ENCODE results near the gene SLC7A4.

The SLC7A4 gene

GRCh38 chr22:21003782-21004181, 28.6 kb downstream of the SLC7A4 start:
- no peak overlapping the region for H3K4me3 ChIP-seq (ENCODE audit: low read length)
- TF ChIP-seq EZH2 (optimal IDR thresholded peaks at IDR 0.05; ENCODE audit: low read depth, low read length): no peak
- TF ChIP-seq EZH2phosphoT487 (IDR thresholded peaks at IDR 0.05; ENCODE audit: low read length): no peak
- TF ChIP-seq CTCF (IDR thresholded peaks at IDR 0.05; ENCODE audit: low read length): no peak
- no peaks in the 10 kb centered on the region for H3K9me2 ChIP-seq (replicated peaks; ENCODE audit: insufficient read depth, low read length)
- no peak overlapping the region for H3K4me2 ChIP-seq (ENCODE audit: low read depth, low read length)
- H4K20me1 ChIP-seq (ENCODE audit: insufficient read depth, low read length): no peaks in the 10 kb centered on the region
- H3F3A ChIP-seq (ENCODE audit: insufficient read depth, low read length): peaks cover 16% of the 10 kb centered on the region
- H3K4me1 ChIP-seq (ENCODE audit: low read length): peaks cover 9% of the 10 kb centered on the region; the same call in 1 of the 2 replicates
- no peaks in the 10 kb centered on the region for H3K9me3 ChIP-seq (replicated peaks; ENCODE audit: insufficient read depth, low read length)
- peaks cover 21% of the 10 kb centered on the region for H3K79me2 ChIP-seq (ENCODE audit: low read length)
- DNase-seq: no peak
- H3K27me3 ChIP-seq (replicated peaks; ENCODE audit: insufficient read depth, low read length): peaks cover 22% of the 10 kb centered on the region
- no peak overlapping the region for H3K9ac ChIP-seq (ENCODE audit: low read length)
- no peak overlapping the region for H2AFZ ChIP-seq (ENCODE audit: low read length)
- no peak overlapping the region for H3K27ac ChIP-seq (ENCODE audit: low read length)
- no peaks in the 10 kb centered on the region for H3K36me3 ChIP-seq (replicated peaks; ENCODE audit: insufficient read depth, low read length)

DNA sequence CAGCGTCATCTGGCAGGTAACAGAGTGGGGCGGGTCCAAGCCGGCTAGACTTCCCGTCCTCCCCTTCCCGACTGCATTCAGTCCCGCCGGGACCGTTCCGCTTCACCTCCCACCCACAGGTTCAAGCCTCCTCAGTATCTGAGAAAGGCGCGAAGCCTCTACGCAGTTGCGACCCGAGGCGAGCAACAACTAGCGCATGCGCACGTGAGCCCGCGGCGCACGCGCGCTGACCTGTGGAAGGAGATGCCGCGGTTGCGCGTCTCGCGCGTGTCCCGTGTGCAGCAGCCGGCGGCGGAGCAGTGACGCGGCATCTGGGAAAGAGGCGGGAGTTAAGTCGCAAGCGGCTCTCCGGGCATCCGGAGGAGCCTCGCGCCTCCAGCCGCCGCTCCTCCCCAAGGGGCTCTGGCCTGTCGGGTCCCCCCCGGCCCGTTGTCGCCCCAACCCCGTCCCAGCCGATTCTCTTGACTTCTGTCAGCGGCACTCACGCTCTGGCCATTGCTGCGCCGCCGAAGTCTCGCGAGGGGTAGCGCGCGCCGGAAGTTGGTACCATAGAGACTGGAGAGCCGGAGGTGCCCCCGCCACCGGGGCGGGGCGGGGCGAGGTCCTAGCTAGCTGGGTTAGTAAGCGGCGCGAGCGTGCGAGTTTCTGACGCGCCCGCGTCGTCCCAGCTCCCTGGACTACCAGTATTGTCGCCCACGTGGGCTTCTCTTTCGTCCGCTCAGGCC, 30.6 kb downstream of the SLC7A4 start, which contains the start of gene THAP7:
TSS of gene THAP7 (minus strand) at position 518 of the 725 bp plus-strand sequence. CDS start at position 311, 207 bp downstream.
- peak within 1 kb of the TSS; percentile 95 for H3K9ac ChIP-seq (ENCODE audit: low read length)
- H3K9me3 ChIP-seq (replicated peaks; ENCODE audit: insufficient read depth, low read length): no peaks in the 10 kb centered on the region
- no peaks in the 10 kb centered on the region for H3K9me2 ChIP-seq (replicated peaks; ENCODE audit: insufficient read depth, low read length)
- DNase-seq: peak; percentile 97
- H3K27ac ChIP-seq (ENCODE audit: low read length): peak within 1 kb of the TSS; percentile 97
- peaks cover 16% of the 10 kb centered on the region for H3F3A ChIP-seq (ENCODE audit: insufficient read depth, low read length)
- H4K20me1 ChIP-seq (ENCODE audit: insufficient read depth, low read length): no peaks in the 10 kb centered on the region
- peak within 1 kb of the TSS; percentile 100 for H3K4me2 ChIP-seq (ENCODE audit: low read depth, low read length)
- H3K27me3 ChIP-seq (replicated peaks; ENCODE audit: insufficient read depth, low read length): peaks cover 4% of the 10 kb centered on the region
- H2AFZ ChIP-seq (ENCODE audit: low read length): peak within 1 kb of the TSS; percentile 84
- peak within 1 kb of the TSS; percentile 91 for H3K4me3 ChIP-seq (ENCODE audit: low read length)
- peaks cover 9% of the 10 kb centered on the region; the same call in 1 of the 2 replicates for H3K4me1 ChIP-seq (ENCODE audit: low read length)
- peaks cover 21% of the 10 kb centered on the region for H3K79me2 ChIP-seq (ENCODE audit: low read length)
- no peaks in the 10 kb centered on the region for H3K36me3 ChIP-seq (replicated peaks; ENCODE audit: insufficient read depth, low read length)
- no peak for TF ChIP-seq EZH2phosphoT487 (IDR thresholded peaks at IDR 0.05; ENCODE audit: low read length)
- TF ChIP-seq CTCF (IDR thresholded peaks at IDR 0.05; ENCODE audit: low read length): no peak
- TF ChIP-seq EZH2 (optimal IDR thresholded peaks at IDR 0.05; ENCODE audit: low read depth, low read length): no peak

DNA sequence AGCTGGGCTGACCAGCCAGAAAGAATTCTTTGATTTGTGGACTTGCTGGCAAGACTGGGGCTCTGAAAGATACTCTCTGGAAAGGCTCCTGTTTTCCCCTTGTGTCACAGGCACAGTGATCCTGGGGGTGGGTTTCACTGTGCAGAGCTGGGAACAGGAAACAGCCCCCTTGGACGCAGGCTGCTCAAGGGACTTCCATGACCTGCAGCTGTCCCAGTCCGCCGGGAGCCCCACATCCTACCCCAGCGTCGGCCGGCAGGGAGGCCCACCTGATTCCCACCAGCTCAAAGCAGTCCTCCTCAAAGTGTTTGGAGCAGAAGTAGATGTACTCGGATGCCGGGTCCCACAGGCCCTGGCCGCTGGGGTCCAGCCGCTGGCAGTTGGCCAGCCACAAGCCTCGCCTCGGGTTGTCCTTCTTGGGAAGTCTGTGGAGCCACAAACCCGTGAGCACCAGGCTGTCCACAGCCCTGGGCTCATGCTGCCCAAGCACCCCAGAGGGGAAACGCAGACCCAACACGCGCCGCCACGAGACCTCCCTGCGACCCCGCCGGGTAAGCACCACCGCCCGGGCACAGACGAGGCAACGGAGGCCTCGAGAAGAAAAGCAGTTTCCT, 31.3 kb downstream of the SLC7A4 start:
- Histone ChIP-seq H3K27me3 (replicated peaks; ENCODE audit: insufficient read depth, low read length) (no peaks in the 10 kb centered on the region), H3K36me3 (replicated peaks; ENCODE audit: insufficient read depth, low read length) (no peaks in the 10 kb centered on the region), H4K20me1 (ENCODE audit: insufficient read depth, low read length) (no peaks in the 10 kb centered on the region), H3K9me2 (replicated peaks; ENCODE audit: insufficient read depth, low read length) (no peaks in the 10 kb centered on the region), H3K4me2 (ENCODE audit: low read depth, low read length) (peak overlapping the region; percentile 100), H3K79me2 (ENCODE audit: low read length) (peaks cover 21% of the 10 kb centered on the region), H3K27ac (ENCODE audit: low read length) (peak overlapping the region; percentile 97), H3F3A (ENCODE audit: insufficient read depth, low read length) (peaks cover 16% of the 10 kb centered on the region), H3K4me1 (ENCODE audit: low read length) (peaks cover 9% of the 10 kb centered on the region; the same call in 1 of the 2 replicates), H3K9ac (ENCODE audit: low read length) (peak overlapping the region; percentile 95), H3K9me3 (replicated peaks; ENCODE audit: insufficient read depth, low read length) (no peaks in the 10 kb centered on the region), H3K4me3 (ENCODE audit: low read length) (peak overlapping the region; percentile 91), H2AFZ (ENCODE audit: low read length) (peak overlapping the region; percentile 84)
- no peak for DNase-seq
- TF ChIP-seq CTCF (IDR thresholded peaks at IDR 0.05; ENCODE audit: low read length) (no peak), EZH2phosphoT487 (IDR thresholded peaks at IDR 0.05; ENCODE audit: low read length) (no peak), EZH2 (optimal IDR thresholded peaks at IDR 0.05; ENCODE audit: low read depth, low read length) (no peak)

All from MM.1S (cell line).